ENCODE measurements around the gene AQP5.
"Not testable (repeated sequence)": the region's sequence is repeated elsewhere in the genome, so short reads cannot be mapped to it uniquely, and the experiment has no call there.

The AQP5 gene

GRCh38 chr12:49980501-49981349, 19.1 kb downstream of the AQP5 start:
- no peak for TF ChIP-seq ZNF274 (IDR thresholded peaks at IDR 0.05; ENCODE audit: low read depth, low read length)
- no peak overlapping the region for H3K4me3 ChIP-seq (ENCODE audit: low read length)

DNA sequence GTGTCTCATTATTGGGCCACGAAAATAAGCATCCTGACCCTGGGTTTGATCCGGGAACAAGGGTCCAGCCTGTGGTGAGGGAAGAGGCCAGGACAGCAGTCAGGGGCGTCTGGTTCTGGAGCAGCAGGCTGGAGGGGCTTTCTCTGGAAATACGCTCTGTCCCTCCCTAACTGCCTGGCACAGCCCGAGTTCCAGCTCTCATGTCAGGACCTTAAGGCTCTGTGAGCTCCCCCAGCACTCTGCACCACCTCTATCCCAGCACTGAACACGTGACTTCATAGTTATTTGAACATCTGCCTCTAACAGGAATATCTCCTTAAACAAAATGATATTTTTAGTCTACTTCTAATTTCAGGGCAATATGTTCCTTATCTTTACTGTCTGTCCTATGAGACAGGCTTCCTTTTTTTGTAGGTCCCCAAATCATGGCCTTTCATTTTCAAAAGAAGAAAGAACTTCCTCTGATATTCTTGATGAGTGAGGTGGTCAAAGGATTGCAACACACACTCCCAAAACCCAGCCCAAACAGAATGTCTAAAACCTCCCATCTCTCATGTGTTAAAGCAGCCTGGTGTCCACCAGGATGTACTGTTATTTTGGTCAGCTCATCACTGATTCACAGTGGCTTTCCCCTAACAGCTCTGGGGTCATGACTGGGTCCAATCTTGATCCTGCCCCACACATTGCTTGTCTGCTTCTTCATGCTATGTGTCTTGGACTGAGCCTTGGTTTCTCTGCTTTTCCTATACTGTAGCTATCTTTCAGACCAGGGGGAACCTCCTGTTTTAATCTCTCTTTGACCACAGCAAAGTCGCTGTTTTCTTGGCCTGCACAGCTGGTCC, 20.8 kb downstream of the AQP5 start:
- no peak for TF ChIP-seq ZNF274 (IDR thresholded peaks at IDR 0.05; ENCODE audit: low read depth, low read length)
- H3K4me3 ChIP-seq (ENCODE audit: low read length): no peak overlapping the region

DNA sequence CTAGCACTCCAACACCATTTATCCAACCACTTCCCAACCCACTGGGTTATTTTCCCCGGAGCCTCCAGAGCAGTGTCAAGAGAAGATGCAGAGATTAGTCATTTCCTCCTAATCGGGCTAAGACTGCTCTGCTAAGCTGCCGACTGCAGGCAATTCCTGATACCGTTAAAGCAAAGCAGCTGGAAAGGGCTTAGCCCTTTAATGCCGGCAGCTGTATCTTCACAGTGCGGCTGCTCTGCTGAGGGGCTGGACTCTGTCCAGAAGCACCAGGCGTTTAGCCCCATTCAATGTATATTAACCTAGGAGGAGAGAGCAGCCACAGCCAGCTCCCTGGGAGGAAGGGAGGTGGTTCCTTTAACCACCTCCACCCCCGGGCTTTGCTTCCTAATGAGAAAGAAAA, 22.2 kb downstream of the AQP5 start:
- H3K4me3 ChIP-seq (ENCODE audit: low read length): no peak overlapping the region
- TF ChIP-seq ZNF274 (IDR thresholded peaks at IDR 0.05; ENCODE audit: low read depth, low read length): no peak

DNA sequence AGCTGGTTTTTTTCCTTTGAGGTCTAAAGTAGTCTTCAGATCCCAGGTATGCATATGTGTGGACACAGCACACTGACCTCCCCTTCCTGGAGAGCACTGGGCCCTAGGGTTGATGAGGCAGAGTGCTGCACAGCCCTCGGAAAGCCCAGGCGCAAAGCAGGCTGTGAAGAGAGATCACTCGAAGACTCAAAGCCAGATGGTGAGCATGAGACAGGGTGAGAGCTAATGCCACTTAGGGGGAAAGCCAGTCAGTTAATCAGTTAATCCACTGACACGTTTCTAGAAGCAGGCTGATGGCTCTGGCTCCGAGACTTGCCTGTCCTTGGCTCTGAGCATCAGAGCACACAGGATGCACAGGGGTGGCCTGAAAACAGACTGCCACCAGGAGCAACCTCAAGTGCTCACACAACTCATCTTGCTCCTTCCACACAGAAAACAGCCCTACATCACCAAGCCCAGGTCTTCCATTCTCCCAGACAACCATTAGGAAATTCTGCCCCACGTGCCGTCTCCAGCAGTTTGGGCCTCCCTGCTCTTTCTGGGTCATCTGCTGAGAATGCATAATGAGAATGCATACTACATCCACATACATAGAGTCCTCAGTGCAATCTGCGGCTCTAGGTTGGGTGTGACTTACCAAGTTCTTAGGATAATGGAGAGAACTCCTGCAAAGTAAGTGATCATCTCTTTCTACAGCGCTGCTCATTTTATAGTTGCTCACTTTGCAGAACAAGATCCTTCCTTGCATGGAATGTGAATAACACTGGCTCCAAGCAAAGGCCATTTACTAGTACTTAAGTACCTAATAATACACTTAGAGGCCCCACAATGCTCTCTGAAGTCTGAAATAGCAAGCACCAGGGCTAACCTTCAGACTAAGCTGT, 23.0 kb downstream of the AQP5 start:
- H3K4me3 ChIP-seq (ENCODE audit: low read length): no peak overlapping the region
- TF ChIP-seq ZNF274 (IDR thresholded peaks at IDR 0.05; ENCODE audit: low read depth, low read length): no peak

- H3K4me3 ChIP-seq (ENCODE audit: low read length): no peak overlapping the region
- TF ChIP-seq ZNF274 (IDR thresholded peaks at IDR 0.05; ENCODE audit: low read depth, low read length): no peak
These were observed 24.3 kb downstream of the AQP5 start for GRCh38 chr12:49985981-49986380.

- not testable (repeated sequence) for H3K4me3 ChIP-seq (ENCODE audit: low read length)
These were observed 24.8 kb downstream of the AQP5 start for GRCh38 chr12:49986476-49986875.

- TF ChIP-seq ZNF274 (IDR thresholded peaks at IDR 0.05; ENCODE audit: low read depth, low read length): no peak
- H3K4me3 ChIP-seq (ENCODE audit: low read length): no peak overlapping the region
These were observed 26.1 kb downstream of the AQP5 start for GRCh38 chr12:49987625-49988303.

GRCh38 chr12:49989400-49989799, 27.7 kb downstream of the AQP5 start:
- H3K4me3 ChIP-seq (ENCODE audit: low read length): not testable (repeated sequence)

GRCh38 chr12:49990273-49990672, 28.6 kb downstream of the AQP5 start:
- TF ChIP-seq ZNF274 (IDR thresholded peaks at IDR 0.05; ENCODE audit: low read depth, low read length): no peak

GRCh38 chr12:49998453-49998852, 36.8 kb downstream of the AQP5 start:
- H3K4me3 ChIP-seq (ENCODE audit: low read length): no peak overlapping the region
- no peak for TF ChIP-seq ZNF274 (IDR thresholded peaks at IDR 0.05; ENCODE audit: low read depth, low read length)

More at GRCh38 chr12:49990273-49990672, 28.6 kb downstream of the AQP5 start:
- no peak overlapping the region for H3K4me3 ChIP-seq (ENCODE audit: low read length)

DNA sequence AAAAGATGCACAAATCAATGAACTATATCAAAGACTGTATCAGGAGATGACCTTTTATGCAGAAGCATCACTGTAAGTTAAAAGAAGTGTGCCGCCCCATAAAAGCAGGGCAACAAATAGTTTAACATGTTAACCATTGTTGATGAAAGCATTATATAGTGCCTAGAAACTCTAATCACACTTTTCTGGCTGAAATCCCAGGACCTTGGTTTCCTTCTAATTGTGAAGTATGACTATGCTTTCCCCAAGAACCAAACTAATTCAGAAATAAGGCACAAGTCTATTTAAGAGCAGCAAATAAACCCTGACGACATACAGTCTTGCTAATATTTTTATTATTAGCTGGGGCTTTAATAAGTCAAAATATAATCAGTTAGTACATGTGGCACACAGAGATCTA, 41.9 kb downstream of the AQP5 start:
- no peak for TF ChIP-seq ZNF274 (IDR thresholded peaks at IDR 0.05; ENCODE audit: low read depth, low read length)
- no peak overlapping the region for H3K4me3 ChIP-seq (ENCODE audit: low read length)

DNA sequence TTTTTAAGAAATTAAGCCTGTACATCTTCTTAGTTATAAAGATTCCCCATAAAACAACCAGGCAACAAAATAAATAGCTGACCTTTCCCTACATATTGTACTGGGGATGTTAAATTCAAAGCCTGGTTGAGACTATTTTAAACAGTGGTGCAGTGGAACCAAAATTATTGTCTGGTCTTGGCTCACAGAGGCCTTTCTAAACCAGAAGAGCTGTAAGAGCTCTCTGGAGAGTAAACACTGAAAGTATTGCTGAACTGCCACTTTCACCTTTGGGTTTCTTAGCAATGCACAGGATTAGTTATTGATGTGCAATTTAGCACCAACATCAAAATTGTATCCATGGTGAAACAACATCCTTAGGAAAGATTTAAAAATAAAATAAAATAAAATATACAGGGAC, 43.0 kb downstream of the AQP5 start:
- H3K4me3 ChIP-seq (ENCODE audit: low read length): no peak overlapping the region
- no peak for TF ChIP-seq ZNF274 (IDR thresholded peaks at IDR 0.05; ENCODE audit: low read depth, low read length)

DNA sequence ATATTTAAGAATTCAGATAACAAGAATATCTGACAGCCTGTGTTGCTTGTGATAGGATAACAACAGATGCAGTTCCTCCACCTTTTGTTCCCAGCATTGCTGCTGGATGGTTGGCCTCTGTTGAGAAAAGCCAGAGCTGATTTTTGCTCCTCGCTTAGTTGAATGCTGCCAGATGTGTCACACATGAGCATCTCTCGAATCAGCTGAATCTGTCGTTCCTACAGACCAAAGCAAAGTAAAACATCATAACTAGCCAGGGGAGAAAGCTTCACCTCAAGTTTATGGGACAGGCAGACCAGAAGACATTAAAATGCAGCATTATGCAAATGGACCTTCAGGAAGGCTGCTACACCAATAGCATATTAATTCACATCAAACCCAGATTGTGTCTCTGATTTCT, 43.5 kb downstream of the AQP5 start:
- TF ChIP-seq ZNF274 (IDR thresholded peaks at IDR 0.05; ENCODE audit: low read depth, low read length): no peak
- H3K4me3 ChIP-seq (ENCODE audit: low read length): no peak overlapping the region

- no peak for TF ChIP-seq ZNF274 (IDR thresholded peaks at IDR 0.05; ENCODE audit: low read depth, low read length)
These were observed 44.6 kb downstream of the AQP5 start for GRCh38 chr12:50006280-50006679.

More at GRCh38 chr12:50006280-50006679, 44.6 kb downstream of the AQP5 start:
- H3K4me3 ChIP-seq (ENCODE audit: low read length): peak overlapping the region; percentile 32; the same call in 1 of the 2 replicates

Measured in GM08714 (cell line).